ENCODE measurements around the gene TXNDC17. TPM values are rescaled to one million over a fixed set of nuclear protein-coding genes. Genes with fewer than 3 reads are reported as not detected.
"Not testable (repeated sequence)": the region's sequence is repeated elsewhere in the genome, so short reads cannot be mapped to it uniquely, and the experiment has no call there.

TXNDC17 gene
- total RNA-seq, 4 donors from 2014 or later = 2.8 to 108 (median 51.5) TPM

GRCh38 chr17:6654841-6655731, 14.2 kb downstream of the TXNDC17 start:
- DNase-seq = no peak
- Histone ChIP-seq H3K36me3 (no peaks in the 10 kb centered on the region), H3K9me3 (no peaks in the 10 kb centered on the region), H3K4me1 (peaks cover 0 to 6% of the 10 kb centered on the region in 2 donors), H3K27me3 (no peaks in the 10 kb centered on the region), H3K4me3 (no peak overlapping the region), H3K27ac (no peak overlapping the region)
- TF ChIP-seq CTCF (IDR thresholded peaks at IDR 0.05) (no peak), POLR2A (IDR thresholded peaks at IDR 0.05) (no peak)
- intact Hi-C loops (cut with DNase I; ENCODE audit: low total_unique reads) = no loop called here

- H3K9me3 ChIP-seq; DNase-seq; H3K4me1 ChIP-seq; H3K27ac ChIP-seq; H3K27me3 ChIP-seq; H3K4me3 ChIP-seq; H3K36me3 ChIP-seq; intact Hi-C loops (cut with DNase I; ENCODE audit: low total_unique reads): not testable (repeated sequence)
Observed at GRCh38 chr17:6655732-6656361, 15.0 kb downstream of the TXNDC17 start.

- DNase-seq; H3K36me3 ChIP-seq; H3K27ac ChIP-seq; H3K4me1 ChIP-seq; H3K4me3 ChIP-seq; H3K27me3 ChIP-seq; intact Hi-C loops (cut with DNase I; ENCODE audit: low total_unique reads); H3K9me3 ChIP-seq: not testable (repeated sequence)
Observed at GRCh38 chr17:6656797-6657632, 16.2 kb downstream of the TXNDC17 start.

GRCh38 chr17:6657633-6658287, 16.9 kb downstream of the TXNDC17 start:
- no peaks in the 10 kb centered on the region for H3K9me3 ChIP-seq
- H3K36me3 ChIP-seq = no peaks in the 10 kb centered on the region
- no peak overlapping the region for H3K27ac ChIP-seq
- no peaks in the 10 kb centered on the region for H3K4me1 ChIP-seq
- H3K4me3 ChIP-seq = no peak overlapping the region
- H3K27me3 ChIP-seq = no peaks in the 10 kb centered on the region
- no peak for TF ChIP-seq POLR2A (IDR thresholded peaks at IDR 0.05)
- no peak for TF ChIP-seq CTCF (IDR thresholded peaks at IDR 0.05)
- no peak for DNase-seq
- intact Hi-C loops (cut with DNase I; ENCODE audit: low total_unique reads) = no loop called here

GRCh38 chr17:6658411-6658810, 17.6 kb downstream of the TXNDC17 start:
- intact Hi-C loops (cut with DNase I; ENCODE audit: low total_unique reads) = not testable (repeated sequence)

GRCh38 chr17:6660101-6660500, 19.2 kb downstream of the TXNDC17 start:
- no peaks in the 10 kb centered on the region for H3K36me3 ChIP-seq
- DNase-seq = no peak
- intact Hi-C loops (cut with DNase I; ENCODE audit: low total_unique reads) = no loop called here
- no peaks in the 10 kb centered on the region for H3K4me1 ChIP-seq
- no peaks in the 10 kb centered on the region for H3K9me3 ChIP-seq
- no peaks in the 10 kb centered on the region for H3K27me3 ChIP-seq
- no peak overlapping the region for H3K4me3 ChIP-seq
- no peak overlapping the region for H3K27ac ChIP-seq
- TF ChIP-seq POLR2A (IDR thresholded peaks at IDR 0.05) (no peak), CTCF (IDR thresholded peaks at IDR 0.05) (no peak)

More at GRCh38 chr17:6658411-6658810, 17.6 kb downstream of the TXNDC17 start:
- H3K4me1 ChIP-seq, H3K27me3 ChIP-seq, H3K9me3 ChIP-seq, DNase-seq, H3K36me3 ChIP-seq, H3K4me3 ChIP-seq, H3K27ac ChIP-seq: not testable (repeated sequence)

Measured in uterus (tissue), 4 donors.